CD4-positive, alpha-beta T cell treated with Interleukin-21 for 1 hour (primary cell): Measurements from ENCODE around the gene KATNAL1.
A peak's percentile ranks its signal among the peaks of the same experiment; 100 is the strongest.

ENCODE experiments used
- DNase-seq: peaks from one replicate; pipeline ENCODE4 v3.0.0-alpha.2; 2020

KATNAL1 gene

GRCh38 chr13:30158774-30159445 is 148.4 kb downstream of the KATNAL1 start:
- DNase-seq = peak; percentile 71

GRCh38 chr13:30157616-30157993 is 149.7 kb downstream of the KATNAL1 start:
- DNase-seq = no peak

- DNase-seq = peak; percentile 21
Observed at GRCh38 chr13:30156826-30157615, 150.3 kb downstream of the KATNAL1 start.

GRCh38 chr13:30156270-30156669 is 151.1 kb downstream of the KATNAL1 start:
- no peak for DNase-seq

- DNase-seq = no peak
Observed at GRCh38 chr13:30154931-30155330, 152.4 kb downstream of the KATNAL1 start.

GRCh38 chr13:30154531-30154930 is 152.8 kb downstream of the KATNAL1 start:
- no peak for DNase-seq

GRCh38 chr13:30153545-30154426 is 153.6 kb downstream of the KATNAL1 start:
- no peak for DNase-seq
